Ecto neural progenitor cell (in vitro differentiated cells): ENCODE data around the gene SERINC5.
"Not testable (repeated sequence)": the region's sequence is repeated elsewhere in the genome, so short reads cannot be mapped to it uniquely, and the experiment has no call there.

ENCODE experiments used
- DNase-seq: peaks from one replicate; pipeline ENCODE4 v3.0.0-alpha.2; 2018; ENCODE audit warnings: low spot score

The SERINC5 gene

GRCh38 chr5:80198399-80198798, 57.4 kb downstream of the SERINC5 start:
- DNase-seq = no peak

DNA sequence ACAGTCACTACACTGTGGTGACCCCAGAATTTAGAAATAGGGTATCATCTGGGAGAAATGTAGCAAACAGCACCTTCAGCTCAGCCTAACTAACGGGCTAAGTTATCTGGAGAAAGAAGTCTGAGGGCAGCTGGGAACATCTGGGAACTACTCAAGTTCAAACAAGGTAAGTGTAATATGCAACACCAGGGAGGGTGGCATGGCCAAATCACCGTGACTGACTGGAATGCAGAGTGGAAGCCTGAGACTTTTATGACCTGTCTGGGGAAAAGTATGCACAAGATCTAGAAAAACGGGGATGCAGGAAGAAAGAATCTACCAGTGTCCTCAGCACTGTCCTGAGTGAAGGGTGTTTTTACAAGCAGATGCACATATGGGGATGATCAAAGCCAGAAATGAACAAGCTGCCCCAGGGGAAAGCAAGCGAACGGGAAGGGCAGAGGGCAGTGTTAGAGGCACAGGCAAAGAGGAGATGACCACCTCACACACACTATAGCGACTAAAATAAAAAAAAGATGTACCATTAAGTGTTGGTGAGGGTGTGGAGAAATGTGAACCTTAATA, 59.9 kb downstream of the SERINC5 start:
- no peak for DNase-seq

GRCh38 chr5:80194468-80194867, 61.4 kb downstream of the SERINC5 start:
- DNase-seq = no peak

GRCh38 chr5:80193401-80193800, 62.4 kb downstream of the SERINC5 start:
- DNase-seq = no peak

DNA sequence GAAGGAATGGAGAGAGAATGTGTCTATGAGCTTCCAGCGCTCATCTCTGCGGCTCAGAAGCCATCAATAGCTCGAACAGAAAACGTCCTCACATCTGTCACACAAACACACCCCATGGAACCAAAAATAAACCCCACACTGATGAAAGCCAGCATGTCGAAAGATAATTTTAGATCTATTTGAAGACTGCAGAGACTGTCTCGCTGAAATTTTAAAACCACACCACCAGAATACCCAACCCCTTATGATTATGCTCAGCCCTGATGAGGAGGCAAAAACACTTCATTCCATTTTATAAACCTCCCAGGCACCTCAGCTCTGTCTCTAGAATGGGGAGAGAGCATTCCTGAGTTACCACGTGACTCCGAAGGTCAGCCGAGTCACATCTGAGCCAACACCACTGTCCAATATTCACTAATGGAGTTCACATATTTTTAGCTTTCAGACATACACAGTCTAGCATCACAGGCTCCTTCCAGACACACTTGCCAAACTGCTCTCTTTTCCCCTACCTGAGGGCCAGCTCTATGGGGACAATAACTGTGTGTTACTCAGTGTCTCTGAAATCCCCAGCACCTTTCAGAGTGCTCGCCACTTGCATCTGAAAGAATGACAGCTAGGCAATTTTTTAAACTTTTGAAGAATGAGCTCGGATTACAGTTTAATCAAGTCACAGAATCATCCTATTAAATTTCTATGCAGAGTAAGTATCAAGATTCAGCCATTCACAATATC, 63.2 kb downstream of the SERINC5 start:
- no peak for DNase-seq

DNA sequence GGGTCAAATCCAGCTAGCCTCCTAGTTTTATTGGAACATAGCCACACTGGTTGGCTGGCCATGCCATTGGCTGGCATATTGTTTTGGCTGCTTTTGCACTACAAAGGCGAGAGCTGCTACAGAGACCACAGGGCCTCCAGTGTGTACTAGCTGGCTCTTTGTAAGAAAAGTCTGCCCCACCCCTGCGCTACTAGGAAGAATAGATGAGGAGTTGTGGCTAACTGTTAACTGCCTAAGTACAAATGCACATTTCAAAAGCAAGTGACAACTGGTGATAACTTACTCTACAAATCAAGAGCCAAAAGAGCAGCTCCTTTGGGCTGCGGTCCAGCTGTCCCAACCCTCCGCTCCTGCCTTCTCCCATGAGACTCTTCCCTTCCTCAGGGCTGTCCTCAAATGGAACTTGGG, 63.9 kb downstream of the SERINC5 start:
- DNase-seq = peak; percentile 55

- no peak for DNase-seq
Observed at GRCh38 chr5:80191397-80191796, 64.5 kb downstream of the SERINC5 start.

- DNase-seq = no peak
Observed at GRCh38 chr5:80190960-80191359, 64.9 kb downstream of the SERINC5 start.

- no peak for DNase-seq
Observed at GRCh38 chr5:80189701-80190100, 66.1 kb downstream of the SERINC5 start.

DNA sequence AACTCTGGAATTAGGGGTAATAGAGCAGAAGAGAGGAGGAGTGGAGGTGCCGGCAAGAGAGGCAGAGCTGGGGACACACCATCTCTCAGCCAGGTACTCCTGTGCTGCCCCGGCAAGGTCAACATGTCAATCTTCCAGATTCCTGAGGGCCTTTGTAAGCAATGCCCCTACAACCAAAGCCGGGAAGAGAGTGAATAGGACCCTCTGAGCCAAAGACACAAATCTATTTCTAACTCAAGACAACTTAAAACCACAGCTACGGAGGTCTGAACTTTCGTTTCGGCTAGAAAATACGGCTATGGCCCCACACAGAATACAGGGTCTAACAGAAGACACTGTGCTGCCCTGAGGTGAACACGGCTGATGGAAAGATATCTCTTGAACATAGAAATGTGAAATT, 66.6 kb downstream of the SERINC5 start:
- no peak for DNase-seq

GRCh38 chr5:80187421-80188090, 68.3 kb downstream of the SERINC5 start:
- DNase-seq = no peak

DNA sequence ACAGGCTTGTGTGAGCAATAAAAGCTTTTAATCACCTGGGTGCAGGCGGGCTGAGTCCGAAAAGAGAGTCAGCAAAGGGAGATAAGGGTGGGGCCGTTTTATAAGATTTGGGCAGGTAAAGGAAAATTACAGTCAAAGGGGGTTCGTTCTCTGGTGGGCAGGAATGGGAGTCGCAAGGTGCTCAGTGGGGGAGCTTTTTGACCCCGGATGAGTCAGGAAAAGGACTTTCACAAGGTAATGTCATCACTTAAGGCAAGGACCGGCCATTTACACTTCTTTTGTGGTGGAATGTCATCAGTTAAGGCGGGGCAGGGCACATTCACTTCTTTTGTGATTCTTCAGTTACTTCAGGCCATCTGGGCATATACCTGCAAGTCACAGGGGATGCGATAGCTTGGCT, 70.3 kb downstream of the SERINC5 start:
- DNase-seq = not testable (repeated sequence)

DNA sequence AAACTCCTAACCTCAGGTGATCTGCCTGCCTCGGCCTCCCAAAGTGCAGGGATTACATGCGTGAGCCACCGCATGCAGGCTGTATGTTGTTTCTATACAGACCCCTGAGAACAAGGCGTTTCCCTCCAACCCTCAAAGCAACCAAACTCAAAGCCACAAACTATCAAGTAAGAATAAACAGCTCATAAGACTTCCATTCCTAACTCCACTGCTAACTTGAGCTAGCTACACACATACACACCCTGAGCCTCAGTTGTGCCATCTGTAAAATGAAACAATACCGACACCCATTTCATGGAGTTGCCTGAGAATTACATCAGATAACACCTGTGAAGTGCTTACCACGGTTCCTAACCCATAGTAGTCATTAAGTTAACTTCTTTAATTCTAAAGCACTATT, 70.8 kb downstream of the SERINC5 start:
- DNase-seq = no peak

DNA sequence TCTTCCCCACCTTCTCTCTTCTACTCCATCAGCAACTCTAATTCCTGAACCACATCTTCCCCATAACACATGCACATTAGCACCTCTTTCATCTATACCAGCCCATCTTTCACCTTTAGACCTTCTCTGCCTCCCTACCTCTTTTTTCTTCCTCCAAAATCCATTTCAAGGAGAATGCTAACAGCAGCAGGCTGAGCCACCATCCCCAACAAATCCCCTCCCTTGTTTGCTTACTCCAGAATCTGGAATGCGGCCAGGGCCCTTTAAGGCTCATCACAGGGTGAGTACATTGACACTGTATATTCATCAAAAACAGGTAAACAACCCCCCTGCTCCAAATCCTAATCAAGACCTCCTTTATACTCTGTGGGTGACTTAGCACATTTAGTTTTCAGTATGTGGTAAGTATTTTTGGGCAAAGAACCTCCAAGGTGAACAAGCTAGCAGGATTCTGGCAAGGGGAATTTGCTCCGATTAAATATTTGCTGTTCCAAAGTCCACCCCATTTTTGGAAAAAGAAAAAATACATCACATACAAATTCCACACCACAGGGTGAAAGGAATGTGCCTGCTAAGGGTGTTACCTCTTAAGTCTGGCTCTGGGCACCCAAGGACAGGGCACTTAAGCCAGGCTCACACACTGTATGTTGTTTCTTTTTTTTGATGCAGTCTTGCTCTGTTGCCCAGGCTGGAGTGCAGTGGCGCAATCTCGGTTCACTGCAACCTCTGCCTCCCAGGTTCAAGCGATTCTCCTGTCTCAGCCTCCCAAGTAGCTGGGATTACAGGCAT, 71.4 kb downstream of the SERINC5 start:
- DNase-seq = no peak

GRCh38 chr5:80183728-80184234, 72.1 kb downstream of the SERINC5 start:
- DNase-seq = not testable (repeated sequence)

- DNase-seq = no peak
Observed at GRCh38 chr5:80182809-80183580, 72.9 kb downstream of the SERINC5 start.

DNA sequence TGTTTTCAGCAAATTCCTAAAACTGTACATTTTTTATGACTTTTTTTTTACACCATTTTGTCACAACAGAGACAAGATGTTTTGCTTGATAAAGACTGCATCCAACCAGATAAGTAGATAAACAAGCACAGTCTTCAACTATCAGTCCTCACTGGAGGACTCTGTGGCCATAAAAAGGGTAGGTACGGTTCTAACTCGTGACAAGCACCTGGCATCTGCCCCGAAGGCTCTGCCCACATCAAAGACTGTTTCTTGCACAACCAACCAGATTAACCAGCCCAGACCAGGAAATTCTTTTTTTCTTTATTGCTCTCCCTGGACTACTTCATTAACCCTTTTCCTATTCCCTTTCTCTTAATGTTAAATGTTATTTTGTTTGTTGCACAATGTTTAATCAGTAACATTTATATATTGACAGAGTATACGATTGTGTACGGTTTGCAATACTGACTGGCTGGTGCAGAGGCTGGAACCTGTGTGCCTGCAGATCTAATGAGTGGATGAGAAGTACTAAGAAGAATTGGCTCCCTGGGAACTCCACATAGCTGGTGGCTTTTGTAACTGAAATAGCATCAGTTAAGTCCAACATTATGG, 74.1 kb downstream of the SERINC5 start:
- no peak for DNase-seq

DNA sequence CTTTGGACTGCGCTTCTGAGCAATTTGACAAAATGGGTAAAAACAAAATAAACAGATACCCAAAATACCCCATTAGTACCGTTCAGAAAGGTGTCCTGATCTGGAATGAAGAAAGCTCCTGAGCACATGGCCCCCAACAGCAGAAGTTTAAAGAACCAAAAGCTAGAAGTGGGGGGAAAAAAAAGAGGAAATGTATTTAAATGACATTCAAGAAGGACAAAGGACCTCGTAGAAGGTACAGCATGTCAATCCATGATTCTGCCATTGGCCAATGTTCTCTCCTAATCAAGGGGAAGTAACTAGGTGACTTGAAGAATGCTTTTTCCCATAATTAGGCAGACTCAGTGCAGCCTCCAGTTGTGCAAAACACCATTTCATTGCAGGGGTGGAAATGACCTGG, 78.6 kb downstream of the SERINC5 start:
- DNase-seq = no peak

DNA sequence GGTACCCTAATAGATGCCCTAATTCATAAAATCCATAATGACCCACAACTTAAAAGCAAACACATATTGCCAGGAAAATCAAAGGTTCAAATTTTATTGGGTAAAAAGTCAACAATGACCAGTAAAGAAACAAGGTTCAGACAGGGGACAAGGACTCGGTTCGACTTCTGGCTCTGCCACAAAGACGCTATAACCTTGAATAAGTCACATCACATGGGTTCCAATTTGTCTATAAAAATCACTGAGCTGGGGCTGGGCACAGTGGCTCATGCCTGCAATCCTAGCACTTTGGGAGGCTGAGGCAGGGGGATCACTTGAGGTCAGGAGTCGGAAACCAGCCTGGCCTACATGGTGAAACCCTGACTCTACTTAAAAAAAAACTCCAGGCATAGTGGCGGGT, 80.5 kb downstream of the SERINC5 start:
- no peak for DNase-seq

GRCh38 chr5:80174790-80175189, 81.1 kb downstream of the SERINC5 start:
- no peak for DNase-seq

DNA sequence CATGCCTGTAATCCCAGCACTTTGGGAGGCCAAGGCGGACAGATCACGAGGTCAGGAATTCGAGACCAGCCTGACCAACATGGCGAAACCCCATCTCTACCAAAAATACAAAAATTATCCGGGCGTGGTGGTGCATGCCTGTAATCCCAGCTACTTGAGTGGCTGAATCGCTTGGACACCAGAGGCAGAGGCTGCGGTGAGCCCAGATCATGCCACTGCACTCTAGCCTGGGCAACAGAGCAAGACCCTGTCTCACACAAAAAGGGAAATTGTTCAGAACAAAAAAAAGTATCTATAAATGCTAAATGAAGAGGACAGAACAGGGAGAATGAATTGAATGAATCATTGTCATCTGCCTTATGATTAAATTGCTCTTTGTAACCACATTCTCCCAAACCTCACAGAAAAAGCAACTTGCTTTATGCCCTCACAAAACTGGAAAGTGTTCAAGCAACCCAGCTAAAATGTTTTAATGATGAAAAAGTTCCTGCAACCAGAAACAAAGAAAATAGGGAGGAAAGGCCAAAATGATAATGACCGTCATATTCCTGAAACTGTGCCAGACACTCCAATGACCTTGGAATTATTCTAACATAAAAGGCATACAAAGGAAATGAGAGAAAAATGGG, 83.7 kb downstream of the SERINC5 start:
- no peak for DNase-seq
